KOPT-K1 (cell line): ENCODE measurements around the gene GPRC5A.

Source experiments
- H3K27ac ChIP-seq: fragments of 200-600 bp; sonication (generic); 2 replicates; pipeline ENCODE4 v1.5.1; 2016; ENCODE audit warnings: antibody characterized with exemption, mild to moderate bottlenecking, low read depth, low read length; ENCODE audit not compliant: poor library complexity, severe bottlenecking
- H3K36me3 ChIP-seq: fragments of 200-600 bp; sonication (generic); 2 replicates; pipeline ENCODE4 v1.5.1; 2017; ENCODE audit warnings: antibody characterized with exemption, mild to moderate bottlenecking, low read length, moderate library complexity; ENCODE audit not compliant: insufficient read depth
- H3K9me3 ChIP-seq: fragments of 200-600 bp; sonication (generic); 2 replicates; pipeline ENCODE4 v1.5.1; 2017; ENCODE audit warnings: antibody characterized with exemption, low read length, mild to moderate bottlenecking; ENCODE audit not compliant: insufficient read depth, poor library complexity, severe bottlenecking

Gene GPRC5A

GRCh38 chr12:12916135-12916944, 25.0 kb downstream of the GPRC5A start:
- no peaks in the 10 kb centered on the region for H3K36me3 ChIP-seq
- no peak overlapping the region for H3K27ac ChIP-seq
- H3K9me3 ChIP-seq: no peaks in the 10 kb centered on the region

GRCh38 chr12:12917517-12917916, 26.2 kb downstream of the GPRC5A start:
- Histone ChIP-seq H3K27ac (no peak overlapping the region), H3K9me3 (no peaks in the 10 kb centered on the region), H3K36me3 (no peaks in the 10 kb centered on the region)

GRCh38 chr12:12918781-12919389, 27.5 kb downstream of the GPRC5A start:
- Histone ChIP-seq H3K27ac (no peak overlapping the region), H3K36me3 (no peaks in the 10 kb centered on the region), H3K9me3 (no peaks in the 10 kb centered on the region)

GRCh38 chr12:12919666-12920435, 28.5 kb downstream of the GPRC5A start:
- Histone ChIP-seq H3K36me3 (no peaks in the 10 kb centered on the region), H3K27ac (no peak overlapping the region), H3K9me3 (no peaks in the 10 kb centered on the region)

- Histone ChIP-seq H3K36me3 (no peaks in the 10 kb centered on the region), H3K27ac (no peak overlapping the region), H3K9me3 (no peaks in the 10 kb centered on the region)
Measured at GRCh38 chr12:12922191-12922616, 30.8 kb downstream of the GPRC5A start.

- Histone ChIP-seq H3K27ac (no peak overlapping the region), H3K36me3 (no peaks in the 10 kb centered on the region), H3K9me3 (no peaks in the 10 kb centered on the region)
Measured at GRCh38 chr12:12922978-12923377, 31.6 kb downstream of the GPRC5A start.

GRCh38 chr12:12924169-12924568, 32.8 kb downstream of the GPRC5A start:
- no peaks in the 10 kb centered on the region for H3K36me3 ChIP-seq
- no peak overlapping the region for H3K27ac ChIP-seq
- no peaks in the 10 kb centered on the region for H3K9me3 ChIP-seq

- H3K36me3 ChIP-seq: no peaks in the 10 kb centered on the region
- no peaks in the 10 kb centered on the region for H3K9me3 ChIP-seq
- H3K27ac ChIP-seq: no peak overlapping the region
Measured at GRCh38 chr12:12925388-12925787, 34.0 kb downstream of the GPRC5A start.

- no peak overlapping the region for H3K27ac ChIP-seq
- H3K36me3 ChIP-seq: no peaks in the 10 kb centered on the region
- H3K9me3 ChIP-seq: no peaks in the 10 kb centered on the region
Measured at GRCh38 chr12:12926571-12927071, 35.3 kb downstream of the GPRC5A start.

- Histone ChIP-seq H3K27ac (no peak overlapping the region), H3K36me3 (no peaks in the 10 kb centered on the region), H3K9me3 (no peaks in the 10 kb centered on the region)
Measured at GRCh38 chr12:12927211-12928079, 36.1 kb downstream of the GPRC5A start.

GRCh38 chr12:12929696-12930095, 38.3 kb downstream of the GPRC5A start:
- H3K36me3 ChIP-seq: no peaks in the 10 kb centered on the region
- H3K27ac ChIP-seq: no peak overlapping the region
- no peaks in the 10 kb centered on the region for H3K9me3 ChIP-seq

- Histone ChIP-seq H3K36me3 (no peaks in the 10 kb centered on the region), H3K27ac (no peak overlapping the region), H3K9me3 (no peaks in the 10 kb centered on the region)
Measured at GRCh38 chr12:12930633-12931219, 39.4 kb downstream of the GPRC5A start.

GRCh38 chr12:12933742-12934141, 42.4 kb downstream of the GPRC5A start:
- H3K36me3 ChIP-seq: no peaks in the 10 kb centered on the region
- H3K27ac ChIP-seq: no peak overlapping the region
- no peaks in the 10 kb centered on the region for H3K9me3 ChIP-seq

- Histone ChIP-seq H3K36me3 (no peaks in the 10 kb centered on the region), H3K27ac (no peak overlapping the region), H3K9me3 (no peaks in the 10 kb centered on the region)
Measured at GRCh38 chr12:12934556-12934955, 43.2 kb downstream of the GPRC5A start.
